Ishikawa (cell line): ENCODE results near the gene GGT6.

Experiments
- CEBPB ChIP-seq: IDR thresholded peaks from 2 replicates; pipeline ENCODE4 v1.6.1; 2012
- CREB1 ChIP-seq: IDR thresholded peaks from 2 replicates; pipeline ENCODE4 v1.6.1; 2012; ENCODE audit warnings: low read depth
- EGR1 ChIP-seq: IDR thresholded peaks from 2 replicates; pipeline ENCODE4 v1.6.1; 2012
- EP300 ChIP-seq: IDR thresholded peaks from 2 replicates; pipeline ENCODE4 v1.6.1; 2012; ENCODE audit warnings: borderline replicate concordance
- FOXM1 ChIP-seq: IDR thresholded peaks from 2 replicates; pipeline ENCODE4 v1.6.1; 2012; ENCODE audit warnings: low read depth, borderline replicate concordance
- MAX ChIP-seq: IDR thresholded peaks from 2 replicates; pipeline ENCODE4 v1.6.1; 2012
- NFIC ChIP-seq: IDR thresholded peaks from 2 replicates; pipeline ENCODE4 v1.6.1; 2012
- RAD21 ChIP-seq: IDR thresholded peaks from 2 replicates; pipeline ENCODE4 v1.6.1; 2012; ENCODE audit warnings: low read depth
- REST ChIP-seq: IDR thresholded peaks from 2 replicates; pipeline ENCODE4 v1.6.1; 2012; ENCODE audit warnings: low read depth, mild to moderate bottlenecking
- TAF1 ChIP-seq: IDR thresholded peaks from 2 replicates; pipeline ENCODE4 v1.6.1; 2012; ENCODE audit warnings: low read depth, mild to moderate bottlenecking
- TCF12 ChIP-seq: IDR thresholded peaks from 2 replicates; pipeline ENCODE4 v1.6.1; 2012; ENCODE audit warnings: low read depth
- TEAD4 ChIP-seq: IDR thresholded peaks from 2 replicates; pipeline ENCODE4 v1.6.1; 2012
- USF1 ChIP-seq: IDR thresholded peaks from 2 replicates; pipeline ENCODE4 v1.6.1; 2012
- YY1 ChIP-seq: IDR thresholded peaks from 2 replicates; pipeline ENCODE4 v1.6.1; 2012; ENCODE audit warnings: low read depth

- no peak for TF ChIP-seq EP300
- no peak for TF ChIP-seq TAF1
- no peak for TF ChIP-seq REST
- TF ChIP-seq EGR1: no peak
- no peak for TF ChIP-seq MAX
- no peak for TF ChIP-seq RAD21
- no peak for TF ChIP-seq NFIC
- no peak for TF ChIP-seq YY1
- no peak for TF ChIP-seq TEAD4
- no peak for TF ChIP-seq FOXM1
- TF ChIP-seq CREB1: no peak
- TF ChIP-seq CEBPB: no peak
- TF ChIP-seq USF1: no peak
- no peak for TF ChIP-seq TCF12
Measured at GRCh38 chr17:4576729-4577322, 16.4 kb upstream of the GGT6 start.
